Activated CD4-positive, alpha-beta T cell treated with anti-CD3 and anti-CD28 coated beads, Interleukin-2, amount 50 U/mL, for 16 hours (primary cell): ENCODE data around the gene ARHGAP28.

ENCODE experiments used
- DNase-seq: peaks from one replicate; pipeline ENCODE4 v3.0.0-alpha.2; 2020

Gene ARHGAP28, protein sequence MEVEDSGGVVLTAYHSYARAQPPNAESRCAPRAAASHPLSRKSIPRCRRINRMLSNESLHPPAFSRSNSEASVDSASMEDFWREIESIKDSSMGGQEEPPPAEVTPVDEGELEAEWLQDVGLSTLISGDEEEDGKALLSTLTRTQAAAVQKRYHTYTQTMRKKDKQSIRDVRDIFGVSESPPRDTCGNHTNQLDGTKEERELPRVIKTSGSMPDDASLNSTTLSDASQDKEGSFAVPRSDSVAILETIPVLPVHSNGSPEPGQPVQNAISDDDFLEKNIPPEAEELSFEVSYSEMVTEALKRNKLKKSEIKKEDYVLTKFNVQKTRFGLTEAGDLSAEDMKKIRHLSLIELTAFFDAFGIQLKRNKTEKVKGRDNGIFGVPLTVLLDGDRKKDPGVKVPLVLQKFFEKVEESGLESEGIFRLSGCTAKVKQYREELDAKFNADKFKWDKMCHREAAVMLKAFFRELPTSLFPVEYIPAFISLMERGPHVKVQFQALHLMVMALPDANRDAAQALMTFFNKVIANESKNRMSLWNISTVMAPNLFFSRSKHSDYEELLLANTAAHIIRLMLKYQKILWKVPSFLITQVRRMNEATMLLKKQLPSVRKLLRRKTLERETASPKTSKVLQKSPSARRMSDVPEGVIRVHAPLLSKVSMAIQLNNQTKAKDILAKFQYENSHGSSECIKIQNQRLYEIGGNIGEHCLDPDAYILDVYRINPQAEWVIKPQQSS

GRCh38 chr18:6729247-6730091 lies at the start of gene ARHGAP28:
TSS of gene ARHGAP28 (plus strand) at chr18:6729716. CDS start at chr18:6729822, 106 bp downstream.
- DNase-seq: peak; percentile 21

GRCh38 chr18:6681331-6681875 lies 48.1 kb upstream of the ARHGAP28 start:
- DNase-seq: no peak

DNA sequence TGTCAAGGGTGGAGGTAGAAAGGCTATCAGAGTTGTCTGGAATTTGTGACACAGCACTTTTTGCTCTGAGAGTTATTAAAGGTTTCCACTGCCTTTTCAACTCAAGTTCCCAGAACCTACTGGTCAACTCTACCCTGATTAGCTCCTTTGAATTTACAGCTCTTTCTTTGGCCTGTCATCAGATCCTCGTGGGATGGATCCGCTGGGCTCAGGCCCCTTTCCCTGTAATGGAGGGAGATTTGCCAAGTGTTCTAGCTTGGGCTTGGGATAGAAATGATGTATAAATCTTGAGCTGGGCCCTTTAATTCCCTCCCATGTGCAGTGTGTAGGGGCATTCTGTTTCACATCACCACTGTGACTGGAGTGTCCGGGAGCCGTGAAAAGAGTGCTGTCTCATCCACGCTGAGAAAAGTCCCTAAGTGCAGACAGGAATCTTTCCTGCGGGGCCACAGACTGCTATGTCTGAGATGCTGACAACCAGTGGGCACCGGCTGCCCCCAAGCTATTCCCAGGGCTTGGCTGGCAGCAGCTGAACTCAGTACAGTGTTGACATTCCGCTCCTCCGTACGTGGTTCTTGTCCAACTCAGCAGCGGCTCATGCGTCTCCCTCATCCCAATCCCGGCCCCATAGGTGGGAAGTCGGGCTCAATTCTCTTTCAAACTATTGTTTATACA lies 46.9 kb upstream of the ARHGAP28 start:
- no peak for DNase-seq

GRCh38 chr18:6683112-6683876 lies 46.2 kb upstream of the ARHGAP28 start:
- DNase-seq: no peak

- DNase-seq: no peak
Observed at GRCh38 chr18:6687676-6688075, 41.8 kb upstream of the ARHGAP28 start.

DNA sequence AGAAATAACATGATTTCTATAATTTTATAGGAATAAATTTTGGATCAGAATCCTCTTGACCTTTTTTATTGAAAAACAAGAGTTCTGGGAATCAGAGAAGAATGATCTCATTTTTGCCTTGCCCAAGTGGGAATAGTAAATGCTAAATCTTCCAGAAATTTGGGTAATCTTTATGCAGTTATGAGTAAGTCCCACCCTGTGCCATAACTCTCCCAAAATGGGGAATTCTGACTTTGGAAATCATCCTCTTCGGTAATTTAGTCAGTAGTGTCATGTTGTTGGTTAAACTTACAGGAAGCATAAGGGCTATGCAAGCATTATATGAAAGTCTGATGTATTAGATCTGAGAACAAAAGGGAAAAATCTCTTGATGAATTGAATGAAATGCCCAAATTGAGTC lies 20.6 kb upstream of the ARHGAP28 start:
- DNase-seq: no peak

DNA sequence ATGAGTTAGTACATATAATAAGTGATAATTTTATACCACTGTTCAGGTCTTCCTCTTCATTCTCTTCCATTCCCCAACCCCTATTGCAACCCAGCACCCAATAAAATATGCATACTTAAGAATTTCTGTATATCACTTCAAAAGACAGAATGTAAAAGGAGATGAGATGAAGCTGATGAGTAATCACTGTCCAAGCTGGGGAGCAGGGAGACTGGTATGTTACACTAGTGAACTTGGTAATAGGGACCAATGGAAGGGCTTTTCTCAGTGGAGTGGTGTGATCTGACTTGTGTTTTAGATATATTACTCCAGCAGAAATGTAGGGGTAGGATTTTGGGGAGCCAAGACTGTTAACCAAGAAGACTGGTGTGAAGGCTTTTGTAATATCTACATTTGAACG lies 18.0 kb upstream of the ARHGAP28 start:
- DNase-seq: no peak

GRCh38 chr18:6712401-6712800 lies 17.1 kb upstream of the ARHGAP28 start:
- DNase-seq: no peak

DNA sequence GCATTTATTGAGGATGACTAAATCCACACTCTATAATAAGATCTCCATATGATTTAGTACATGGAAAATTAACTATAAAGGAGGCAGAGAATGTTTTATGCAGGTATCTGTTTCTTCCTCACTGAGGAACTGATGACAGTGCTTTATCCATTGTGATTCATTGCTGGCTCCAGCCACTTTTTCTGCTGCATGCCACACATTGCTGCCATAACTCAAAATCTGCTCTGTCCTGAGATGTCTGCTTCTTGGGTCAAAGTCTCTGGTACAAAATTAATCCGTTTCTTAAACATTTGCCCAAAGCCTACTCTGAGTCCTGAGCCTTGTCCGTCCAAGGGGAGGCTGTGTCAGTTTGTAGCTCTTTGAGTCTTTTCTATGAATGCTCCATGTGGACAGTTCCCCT lies 15.5 kb upstream of the ARHGAP28 start:
- no peak for DNase-seq

DNA sequence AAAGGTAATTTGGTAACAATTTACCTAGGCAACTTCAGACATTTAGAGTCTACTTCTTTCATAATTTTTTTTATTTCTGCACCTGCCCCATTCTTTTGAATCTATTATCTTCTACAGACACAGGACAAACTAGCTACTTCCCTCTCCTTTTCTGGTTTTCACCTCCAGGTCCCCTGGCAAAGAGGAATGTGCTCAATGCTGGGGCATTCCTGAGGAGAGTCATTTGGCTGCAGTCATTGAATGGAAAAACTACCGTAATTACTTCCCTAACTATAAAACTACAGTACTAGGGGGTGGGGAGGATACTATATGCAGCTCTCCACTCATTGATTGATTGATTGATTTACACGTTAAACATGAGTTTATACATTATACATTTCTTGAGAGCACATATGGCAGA lies 11.2 kb upstream of the ARHGAP28 start:
- DNase-seq: no peak

DNA sequence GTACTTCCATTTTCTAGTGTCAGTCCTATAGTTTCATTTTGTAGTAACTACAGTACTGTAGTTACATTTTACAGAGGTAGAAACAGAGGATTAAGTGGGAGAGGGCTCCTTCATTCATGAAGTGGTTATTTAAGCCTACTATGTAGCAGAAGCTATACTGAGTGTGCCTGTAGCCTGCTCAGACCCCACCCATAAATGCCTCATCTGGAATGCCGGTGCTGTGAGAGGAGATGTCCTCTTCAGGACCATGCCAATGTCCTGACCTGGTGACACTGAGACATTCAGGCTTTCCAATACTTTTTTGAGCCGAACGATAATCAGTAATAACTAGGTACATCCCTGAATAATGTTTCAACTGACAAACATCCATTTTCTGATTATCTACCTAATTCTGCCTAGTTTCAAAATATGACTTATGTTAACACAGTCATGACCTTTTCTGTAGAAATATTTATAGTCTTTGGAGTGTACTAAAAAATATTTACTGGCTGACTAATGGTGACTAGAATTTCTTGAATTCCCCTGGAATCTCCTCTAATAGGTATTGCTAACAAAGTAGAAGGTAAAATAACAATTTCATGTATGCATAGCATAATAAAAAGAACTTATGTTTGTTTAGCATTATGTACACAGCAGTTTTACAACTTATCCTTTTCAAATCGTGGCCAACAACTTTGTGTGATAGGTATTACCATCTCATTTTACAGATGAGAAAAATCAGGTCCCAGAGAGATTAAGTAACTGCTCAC lies 10.2 kb upstream of the ARHGAP28 start:
- no peak for DNase-seq

DNA sequence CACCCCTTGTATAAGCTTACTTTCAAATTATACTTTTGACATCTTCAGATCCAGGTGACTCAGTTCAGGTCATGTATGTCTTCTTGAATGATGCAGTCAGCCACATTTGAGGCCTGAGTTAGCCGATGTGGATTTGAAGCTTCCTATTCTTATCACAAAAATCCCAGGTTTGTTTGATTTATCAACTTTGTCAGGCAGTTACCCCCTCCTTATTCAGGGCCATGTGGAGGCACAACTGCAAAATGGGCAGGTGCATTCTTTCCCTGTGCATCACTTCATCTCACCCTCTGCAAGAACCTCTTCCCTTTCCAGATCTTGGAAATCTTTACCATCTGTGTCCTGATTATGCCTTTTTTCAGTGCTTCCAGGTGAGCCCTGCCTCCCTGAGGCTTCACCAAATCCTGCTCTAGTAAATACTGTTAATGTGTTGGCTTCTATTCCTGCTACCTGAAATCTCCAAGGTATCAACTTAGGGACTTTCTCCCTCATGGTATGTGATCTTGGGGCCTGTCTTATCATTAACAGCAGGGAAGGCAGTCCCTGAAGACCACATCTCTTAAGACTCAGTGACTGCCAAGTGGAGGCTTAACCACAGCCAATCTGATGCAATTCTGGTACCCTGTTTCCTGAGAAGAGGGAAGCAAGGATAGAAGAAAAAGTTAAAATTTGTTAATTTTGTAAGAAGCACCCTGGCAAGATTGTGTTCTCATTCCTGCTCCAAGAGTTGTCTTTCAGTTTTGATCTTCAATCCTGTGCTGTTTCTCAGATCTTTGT lies 9.4 kb upstream of the ARHGAP28 start:
- no peak for DNase-seq

GRCh38 chr18:6721755-6722154 lies 7.8 kb upstream of the ARHGAP28 start:
- DNase-seq: no peak

DNA sequence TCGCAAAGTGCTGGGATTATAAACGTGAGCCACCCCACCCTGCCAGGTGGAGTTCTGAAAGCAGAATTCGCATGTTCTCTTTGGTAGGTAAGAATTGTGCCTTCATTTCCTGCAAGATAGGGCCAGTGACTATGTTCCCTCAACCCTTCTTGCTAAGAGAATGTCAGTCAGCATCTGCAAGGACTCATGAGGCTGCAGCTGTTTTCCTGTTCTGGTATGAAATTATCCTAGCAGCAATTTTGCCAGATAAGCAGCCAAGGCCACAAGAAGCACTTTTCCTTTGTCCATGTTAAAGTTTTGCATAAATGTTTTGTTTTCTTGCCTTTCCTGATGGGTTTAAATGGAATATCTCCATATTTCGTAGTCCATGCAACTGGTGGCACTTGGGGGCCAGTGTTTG lies 6.8 kb upstream of the ARHGAP28 start:
- DNase-seq: no peak

- no peak for DNase-seq
Observed at GRCh38 chr18:6724331-6724730, 5.2 kb upstream of the ARHGAP28 start.

DNA sequence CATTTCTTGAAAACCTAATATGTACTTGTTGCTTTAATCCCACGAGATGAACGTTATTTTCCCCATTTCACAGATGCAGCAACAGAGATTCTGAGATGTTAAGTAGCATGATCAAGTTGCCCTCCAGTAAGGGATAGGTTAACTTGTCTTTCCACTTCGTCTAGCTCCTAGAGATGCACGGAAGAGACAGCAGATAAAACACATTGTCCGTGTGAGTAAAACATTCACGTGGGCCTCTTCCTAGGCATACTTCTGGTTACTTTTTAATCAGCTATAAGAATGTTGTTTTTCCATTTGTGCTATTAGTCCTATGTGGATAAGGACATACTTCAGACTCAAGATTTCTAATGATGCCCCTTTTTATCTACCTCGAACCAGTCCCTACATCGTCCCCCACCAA lies 1.2 kb upstream of the ARHGAP28 start:
- no peak for DNase-seq

DNA sequence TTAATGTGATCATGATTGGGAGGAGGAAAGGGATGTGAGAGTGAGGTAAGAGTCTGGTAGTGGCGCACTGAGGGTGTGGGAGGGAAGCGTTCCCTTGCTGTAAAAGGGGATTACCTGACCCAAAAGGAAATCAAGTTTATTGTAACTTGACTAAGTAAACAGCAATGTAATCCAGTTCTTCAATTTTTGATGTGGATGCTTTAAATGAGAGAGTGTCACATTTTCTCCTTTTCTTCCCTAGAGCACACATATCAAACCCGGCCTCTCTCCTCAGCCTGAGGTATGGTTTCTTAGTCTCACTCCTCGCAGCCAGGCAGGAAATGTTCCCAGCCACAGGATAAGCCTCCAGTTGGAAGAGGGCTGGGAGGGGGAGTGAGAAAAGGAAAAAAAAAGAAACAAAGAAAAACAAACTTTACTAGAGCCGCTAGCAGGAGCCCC lies 688 bp upstream of the ARHGAP28 start:
- no peak for DNase-seq

- no peak for DNase-seq
Observed at GRCh38 chr18:6730416-6731221, 1.1 kb downstream of the ARHGAP28 start.

- no peak for DNase-seq
Observed at GRCh38 chr18:6731222-6731596, 1.7 kb downstream of the ARHGAP28 start.
